K562 (cell line): ENCODE data around the gene C18orf63. TPM values are rescaled to one million over a fixed set of nuclear protein-coding genes. Genes with fewer than 3 reads are reported as not detected.

Experiments used
- ATAC-seq: fragments of 200-7000 bp; cut with Tn5 transposase; 3 replicates; pipeline ENCODE4 v1.9.1; 2020; ENCODE audit warnings: moderate library complexity
- BruUV-seq: library from RNA; stranded (reverse); fragments of 400-500 nt; replicated peaks from 2 replicates; lab custom pipeline; 2021; lab: Mats Ljungman, UMichigan
- CTCF ChIA-PET: fragments of 300-600 bp; formaldehyde crosslinking; extraction: SDS; loops from one replicate; lab custom pipeline; 2021; ENCODE audit warnings: low intra/inter-chr PET ratio; lab: Yijun Ruan, JAX
- POLR2A ChIA-PET: fragments of 300-600, 350-650 bp; sonication (Branson Sonifier 250); formaldehyde crosslinking; extraction: SDS; loops from one replicate; lab custom pipeline; 2021; ENCODE audit warnings: antibody characterized with exemption, inconsistent platforms; lab: Yijun Ruan, JAX
- DNase-seq, 4 experiments: peaks; one replicate each; pipeline versions ENCODE4 v3.0.0 to v3.0.0-alpha.2; 2011 to 2018; ENCODE audit warnings: low spot score in 3 of 4, mixed read lengths in 3 of 4; ENCODE audit errors: extremely low read depth in 1 of 4
- FAIRE-seq: peaks from 2 replicates; lab custom pipeline; 2011; peaks lifted over from hg19 to GRCh38; lab: Jason Lieb, UNC
- H2AFZ ChIP-seq: 2 replicates; pipeline ENCODE4 v1.6.0; 2011; ENCODE audit warnings: low read depth, low read length, control low read depth, inconsistent platforms
- H3K27ac ChIP-seq: fragments of 200-600 bp; 3 replicates; pipeline ENCODE4 v1.8.0; 2011; ENCODE audit warnings: low read depth, mild to moderate bottlenecking, control low read depth, inconsistent platforms, low read length, moderate library complexity, mixed read lengths; ENCODE audit errors: extremely low read depth
- H3K27me3 ChIP-seq, 2 experiments: fragments of 300-600 bp in 1 of 2; 2 replicates in 1 of 2; 3 replicates in 1 of 2; pipeline versions ENCODE4 v1.6.0 to v1.8.0; 2011; ENCODE audit warnings: inconsistent platforms in 2 of 2, low read length in 2 of 2, mild to moderate bottlenecking in 1 of 2, mixed read lengths in 1 of 2, moderate library complexity in 1 of 2; ENCODE audit not compliant: control insufficient read depth in 2 of 2, insufficient read depth in 2 of 2
- H3K36me3 ChIP-seq: fragments of 300-600 bp; 3 replicates; pipeline ENCODE4 v1.8.0; 2011; ENCODE audit warnings: mild to moderate bottlenecking, low read length, inconsistent platforms; ENCODE audit not compliant: control insufficient read depth, insufficient read depth
- H3K4me1 ChIP-seq, 2 experiments: fragments of 200-600 bp in 1 of 2; replicated peaks in 1 of 2; 2 replicates in 1 of 2; 3 replicates in 1 of 2; pipeline versions ENCODE4 v1.5.1 to v1.8.0; 2011; ENCODE audit warnings: inconsistent platforms in 2 of 2, low read length in 2 of 2, mild to moderate bottlenecking in 1 of 2, mixed read lengths in 1 of 2, moderate library complexity in 1 of 2; ENCODE audit not compliant: control insufficient read depth in 2 of 2, insufficient read depth in 2 of 2
- H3K4me2 ChIP-seq: 2 replicates; pipeline ENCODE4 v1.6.1; 2011; ENCODE audit warnings: low read length, control low read depth, inconsistent platforms, mixed read lengths; ENCODE audit not compliant: insufficient read depth
- H3K4me3 ChIP-seq: fragments of 200-600 bp; sonication (generic), shearing (Covaris generic); 2 replicates; pipeline ENCODE4 v1.5.1; 2016; ENCODE audit warnings: control low read depth, inconsistent platforms
- H3K79me2 ChIP-seq: fragments of 200-600 bp; 3 replicates; pipeline ENCODE4 v1.8.0; 2011; ENCODE audit warnings: low read length, inconsistent platforms; ENCODE audit not compliant: control insufficient read depth, insufficient read depth
- H3K9ac ChIP-seq, 2 experiments: 2 replicates each; pipeline versions ENCODE4 v1.6.0 to v1.6.1; 2011; ENCODE audit warnings: low read depth in 2 of 2, low read length in 2 of 2, control low read depth in 1 of 2, inconsistent platforms in 1 of 2, mild to moderate bottlenecking in 1 of 2, mixed read lengths in 1 of 2; ENCODE audit not compliant: insufficient read depth in 1 of 2
- H3K9me1 ChIP-seq: one replicate; pipeline ENCODE4 v1.6.0; 2011; ENCODE audit warnings: inconsistent platforms, mild to moderate bottlenecking, low read length, moderate library complexity; ENCODE audit not compliant: control insufficient read depth, insufficient read depth
- H3K9me3 ChIP-seq: replicated peaks from 2 replicates; pipeline ENCODE4 v1.5.1; 2011; ENCODE audit warnings: low read depth, low read length, inconsistent platforms; ENCODE audit not compliant: control insufficient read depth, insufficient read depth
- H4K20me1 ChIP-seq: replicated peaks from 2 replicates; pipeline ENCODE4 v1.6.1; 2011; ENCODE audit warnings: low read length, inconsistent platforms, mixed read lengths; ENCODE audit not compliant: control insufficient read depth, insufficient read depth
- ELF4 ChIP-seq: fragments of 450-650 bp; formaldehyde crosslinking; IDR thresholded peaks from 2 replicates; pipeline ENCODE4 v1.4.0; 2022; ENCODE audit warnings: missing genetic modification characterization
- FOSL1 ChIP-seq: fragments of 200-800 bp; sonication (Bioruptor generic); conservative IDR thresholded peaks from 2 replicates; pipeline ENCODE4 v1.6.1; 2016; ENCODE audit warnings: missing genetic modification characterization, missing compliant biosample characterization
- RAD51 ChIP-seq: fragments of 450-650 bp; IDR thresholded peaks from 2 replicates; pipeline ENCODE4 v1.7.1; 2016; ENCODE audit warnings: low read depth, mild to moderate bottlenecking, borderline replicate concordance
- SRSF7 ChIP-seq: fragments of 200-400 bp; formaldehyde crosslinking; optimal IDR thresholded peaks from 2 replicates; pipeline ENCODE3; 2017; ENCODE audit warnings: mild to moderate bottlenecking, low read depth, low read length
- WGBS: fragments of 100-300 bp; shearing (Covaris generic); methylation state at CpG from one replicate; pipeline ENCODE4 v1.1.6; 2016; ENCODE audit warnings: low coverage, mixed read lengths; ENCODE audit not compliant: insufficient coverage; ENCODE audit errors: missing lambda C conversion rate; 5-methylcytosine and 5-hydroxymethylcytosine counted together
- in situ Hi-C: fragments of 300-500 bp; cut with MboI; formaldehyde crosslinking; loops from 4 replicates; pipeline ENCODE4 v1.15.0; 2018; ENCODE audit warnings: inconsistent platforms, mixed read lengths
- intact Hi-C: fragments of 100-400 bp; cut with micrococcal nuclease; formaldehyde crosslinking; loops from 2 replicates; pipeline ENCODE4 v1.14.2; 2022
- polyA plus RNA-seq, 8 experiments: library from polyadenylated mRNA; depleted of rRNA in 4 of 8; stranded (reverse) in 5 of 8; unstranded in 3 of 8; fragments of >200 nt; fragmentation: Nextera tagmentation in 2 of 8; fragmentation: Illumina TruSeq in 1 of 8; extraction: Ambion mirVana in 2 of 8; extraction: Trizol in 1 of 8; gene quantifications; 2 replicates each; pipeline versions ENCODE4 v1.2.1 to v1.2.3, GENCODE V29; 2011 to 2014; ENCODE audit warnings: inconsistent platforms in 1 of 8, missing spikeins in 1 of 8
- total RNA-seq, 7 experiments: library from RNA; depleted of rRNA in 6 of 7; stranded (reverse); fragments of >200 nt in 6 of 7; fragmentation: Illumina TruSeq in 2 of 7; extraction: Trizol in 2 of 7; gene quantifications; 2 replicates each; pipeline versions ENCODE4 v1.2.1 to v1.2.3, GENCODE V29; 2011 to 2021; ENCODE audit warnings: low replicate concordance in 1 of 7
- TF ChIP-seq, protein P1 (sequence below): fragments of 250-450 bp; sonication (Bioruptor Pico); IDR thresholded peaks from 2 replicates; pipeline ENCODE4 v1.4.0; 2020; ENCODE audit warnings: borderline replicate concordance

Gene C18orf63
- total and polyA plus RNA-seq, 9 of the 15 experiments (the other 6 are each of a cell fraction or from before 2014, with no cell fraction given), result not detected

DNA sequence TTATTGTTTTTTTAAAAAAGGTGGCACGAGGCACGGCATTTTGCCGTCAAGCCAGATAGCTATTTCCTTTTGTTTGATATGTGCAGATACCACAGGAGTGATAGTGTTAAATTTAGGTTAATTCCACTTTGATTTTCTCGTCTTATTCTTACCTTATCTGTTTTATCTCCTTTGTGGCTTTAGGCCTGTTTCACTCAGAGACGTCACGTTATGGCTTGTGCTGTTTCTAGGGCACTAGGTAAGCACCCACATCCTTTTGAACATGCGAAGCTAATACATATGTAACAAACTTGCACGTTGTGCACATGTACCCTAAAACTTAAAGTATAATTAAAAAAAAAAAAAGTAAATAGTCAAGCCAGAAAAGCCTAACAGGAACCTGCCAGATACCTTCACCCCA lies 57.8 kb downstream of the C18orf63 start:
- in situ Hi-C loops, result loop anchor here (25.0 kb wide), 1 partner anchor 1989 kb away; no protein-coding TSS in a partner anchor
- no peak overlapping the region for H2AFZ ChIP-seq
- no peak overlapping the region for H3K4me3 ChIP-seq
- H3K27me3 ChIP-seq, result peaks cover 9 to 12% of the 10 kb centered on the region in 2 experiments; a peak in 4 of 5 replicates
- no peak overlapping the region for H3K27ac ChIP-seq
- intact Hi-C loops, result no loop called here
- no peak overlapping the region for H3K4me2 ChIP-seq
- no peaks in the 10 kb centered on the region for H3K4me1 ChIP-seq
- H3K9ac ChIP-seq, result no peak overlapping the region
- no peak for FAIRE-seq
- no peaks in the 10 kb centered on the region for H3K9me1 ChIP-seq
- H3K36me3 ChIP-seq, result no peaks in the 10 kb centered on the region
- TF ChIP-seq RAD51 (no peak), SRSF7 (no peak)
- no peak for DNase-seq
- CTCF ChIA-PET, result no interaction called here
- no peaks in the 10 kb centered on the region for H3K9me3 ChIP-seq
- 8% methylated on average over 6 of the region's 8 CpGs for WGBS
- BruUV-seq, result no TSS peak
- H4K20me1 ChIP-seq, result no peaks in the 10 kb centered on the region
- H3K79me2 ChIP-seq, result no peaks in the 10 kb centered on the region
- POLR2A ChIA-PET, result interaction anchor here (0.7 kb wide), 1 partner anchor 299 kb away, joined by 3 read pairs; no protein-coding TSS in a partner anchor
- ATAC-seq, result no peak

DNA sequence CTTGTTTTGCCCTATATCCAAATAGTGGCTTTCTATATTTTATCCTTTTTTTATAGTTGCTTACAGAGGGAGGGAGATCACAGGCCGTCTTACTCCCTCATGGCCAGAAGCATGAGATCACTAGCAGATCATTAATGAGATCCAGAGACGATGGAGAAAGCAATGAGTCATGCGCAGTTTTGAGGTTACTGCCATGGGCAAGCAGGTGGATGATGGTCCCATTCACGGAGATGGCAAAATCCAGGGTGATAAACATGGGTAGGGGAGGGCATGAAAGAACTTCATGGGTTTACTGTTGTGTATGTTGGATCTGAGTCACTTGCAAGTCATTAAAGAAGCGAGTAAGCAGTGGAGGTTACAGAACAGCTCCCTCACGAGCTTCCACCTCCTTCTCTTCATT lies 60.4 kb downstream of the C18orf63 start:
- 3% methylated on average over 6 of the region's 6 CpGs for WGBS
- no peak for TF ChIP-seq ELF4 (CRISPR knock-in tag)
- TF ChIP-seq, protein P1, sequence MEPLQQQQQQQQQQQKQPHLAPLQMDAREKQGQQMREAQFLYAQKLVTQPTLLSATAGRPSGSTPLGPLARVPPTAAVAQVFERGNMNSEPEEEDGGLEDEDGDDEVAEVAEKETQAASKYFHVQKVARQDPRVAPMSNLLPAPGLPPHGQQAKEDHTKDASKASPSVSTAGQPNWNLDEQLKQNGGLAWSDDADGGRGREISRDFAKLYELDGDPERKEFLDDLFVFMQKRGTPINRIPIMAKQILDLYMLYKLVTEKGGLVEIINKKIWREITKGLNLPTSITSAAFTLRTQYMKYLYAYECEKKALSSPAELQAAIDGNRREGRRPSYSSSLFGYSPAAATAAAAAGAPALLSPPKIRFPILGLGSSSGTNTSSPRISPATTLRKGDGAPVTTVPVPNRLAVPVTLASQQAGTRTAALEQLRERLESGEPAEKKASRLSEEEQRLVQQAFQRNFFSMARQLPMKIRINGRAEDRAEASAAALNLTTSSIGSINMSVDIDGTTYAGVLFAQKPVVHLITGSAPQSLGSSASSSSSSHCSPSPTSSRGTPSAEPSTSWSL, result no peak
- no peak for TF ChIP-seq FOSL1 (tag)
- Histone ChIP-seq H3K27me3 (peaks cover 2 to 9% of the 10 kb centered on the region in 2 experiments; a peak in 2 of 5 replicates), H4K20me1 (no peaks in the 10 kb centered on the region), H3K36me3 (no peaks in the 10 kb centered on the region), H3K79me2 (no peaks in the 10 kb centered on the region), H3K4me1 (no peaks in the 10 kb centered on the region), H3K27ac (no peak overlapping the region), H3K4me3 (no peak overlapping the region), H3K9me3 (no peaks in the 10 kb centered on the region), H3K9me1 (no peaks in the 10 kb centered on the region), H2AFZ (no peak overlapping the region), H3K9ac (no peak overlapping the region), H3K4me2 (no peak overlapping the region)
- ChIA-PET CTCF (no interaction called here), POLR2A (interaction anchor here (0.8 kb wide), 1 partner anchor 27 kb away, joined by 3 read pairs; no protein-coding TSS in a partner anchor)
- ATAC-seq (no peak), FAIRE-seq (no peak), DNase-seq (no peak)
- BruUV-seq, result no TSS peak
- in situ Hi-C loops, result no loop called here
- intact Hi-C loops, result no loop called here
